ENCODE measurements around the gene SOCS1.

Gene SOCS1

DNA sequence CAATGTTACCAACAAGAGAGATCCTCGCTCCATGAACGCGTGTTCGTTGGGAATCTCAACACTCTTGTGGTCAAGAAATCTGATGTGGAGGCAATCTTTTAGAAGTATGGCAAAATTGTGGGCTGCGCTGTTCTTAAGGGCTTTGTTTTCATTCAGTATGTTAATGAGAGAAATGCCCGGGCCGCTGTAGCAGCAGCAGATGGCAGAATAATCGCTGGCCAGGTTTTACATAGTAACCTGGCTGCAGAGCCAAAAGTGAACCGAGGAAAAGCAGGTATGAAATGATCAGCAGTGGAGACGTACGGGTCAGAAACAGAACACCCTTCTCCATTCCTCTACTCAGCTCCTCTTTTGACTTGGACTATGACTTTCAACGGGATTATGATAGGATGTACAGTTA, 13.3 kb downstream of the SOCS1 start:
- no peak for DNase-seq

- DNase-seq: no peak
These were observed 14.4 kb downstream of the SOCS1 start for GRCh38 chr16:11241480-11242204.

DNA sequence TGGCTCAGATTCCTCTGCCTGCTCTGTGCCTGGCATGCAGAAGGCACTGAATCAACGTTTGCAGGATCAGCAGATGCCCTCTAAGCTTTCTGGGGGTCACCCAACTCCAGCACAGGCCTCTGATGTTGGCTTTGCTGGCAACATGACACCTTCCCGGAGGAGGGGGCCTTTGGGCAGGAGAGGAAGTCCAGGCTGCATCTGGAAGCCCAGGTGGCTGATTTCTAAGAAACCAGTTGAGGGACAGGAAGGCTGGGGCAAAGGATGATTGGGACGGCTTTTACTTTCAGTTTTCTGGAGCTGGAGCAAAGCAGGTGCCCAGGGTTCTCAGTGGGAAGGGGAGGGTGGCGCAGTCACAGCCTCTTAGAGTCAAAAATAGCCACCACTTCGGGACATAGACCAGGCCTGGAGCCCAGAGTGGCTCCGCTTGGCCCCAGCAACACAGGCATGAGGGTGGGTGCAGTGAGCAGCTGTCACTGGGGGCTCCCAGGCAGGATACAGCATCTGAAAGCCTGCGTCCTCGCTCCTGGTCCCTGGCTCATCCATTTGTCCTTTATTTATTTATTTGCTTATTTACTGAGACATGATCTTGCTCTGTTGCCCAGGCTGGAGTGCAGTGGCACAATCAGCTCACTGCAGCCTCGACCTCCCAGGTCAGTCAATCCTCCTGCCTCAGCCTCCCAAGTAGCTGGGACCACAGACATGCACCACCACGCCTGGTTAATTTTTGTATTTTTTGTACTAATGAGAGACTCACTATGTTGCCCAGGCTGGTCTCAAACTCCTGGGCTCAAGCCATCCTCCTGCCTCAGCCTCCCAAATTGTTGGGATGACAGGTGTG, 15.1 kb downstream of the SOCS1 start:
- no peak for DNase-seq

DNA sequence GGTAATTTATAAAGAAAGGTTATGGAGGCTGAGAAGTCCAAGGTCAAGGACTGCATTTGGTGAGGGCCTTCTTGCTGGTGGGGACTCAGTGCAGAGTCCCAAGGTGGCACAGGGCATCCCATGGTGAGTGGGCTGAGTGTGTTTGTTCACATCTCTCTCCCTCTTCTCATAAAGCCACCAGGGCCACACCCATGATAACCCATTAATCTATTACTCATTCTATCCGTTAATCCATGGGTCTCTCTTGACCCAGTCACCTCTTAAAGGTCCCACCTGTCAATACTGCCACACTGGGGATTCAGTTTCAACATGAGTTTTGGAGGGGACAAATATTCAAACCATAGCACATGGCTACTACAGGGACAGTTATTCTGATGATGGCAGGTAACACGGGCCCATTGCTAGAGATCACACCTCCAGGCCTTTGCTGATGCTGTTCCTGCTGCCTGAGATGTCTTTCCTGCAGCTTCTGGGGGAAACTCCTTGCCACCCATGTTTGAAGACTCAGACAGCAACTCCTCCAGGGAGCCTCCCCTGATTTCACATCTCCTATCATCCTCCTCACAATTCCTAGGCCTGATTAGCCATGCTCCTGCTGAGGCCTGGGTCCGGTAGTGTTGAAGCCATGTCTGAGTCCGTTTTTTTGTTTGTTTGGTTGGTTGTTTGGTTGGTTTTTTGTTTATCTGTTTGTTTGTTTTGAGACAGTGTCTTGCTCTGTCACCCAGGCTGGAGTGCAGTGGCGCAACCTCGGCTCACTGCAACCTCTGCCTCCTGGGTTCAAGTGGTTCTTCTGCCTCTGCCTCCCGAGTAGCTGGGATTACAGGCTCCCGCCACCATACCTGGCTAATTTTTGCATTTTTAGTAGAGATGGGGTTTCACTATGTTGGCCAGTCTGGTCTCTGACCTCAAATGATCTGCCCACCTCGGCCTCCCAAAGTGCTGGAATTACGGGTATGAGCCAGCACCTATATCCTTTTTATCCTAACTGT, 16.1 kb downstream of the SOCS1 start:
- DNase-seq: no peak

- DNase-seq: no peak
These were observed 17.5 kb downstream of the SOCS1 start for GRCh38 chr16:11238272-11239202.

- DNase-seq: no peak
These were observed 19.3 kb downstream of the SOCS1 start for GRCh38 chr16:11236461-11237254.

DNA sequence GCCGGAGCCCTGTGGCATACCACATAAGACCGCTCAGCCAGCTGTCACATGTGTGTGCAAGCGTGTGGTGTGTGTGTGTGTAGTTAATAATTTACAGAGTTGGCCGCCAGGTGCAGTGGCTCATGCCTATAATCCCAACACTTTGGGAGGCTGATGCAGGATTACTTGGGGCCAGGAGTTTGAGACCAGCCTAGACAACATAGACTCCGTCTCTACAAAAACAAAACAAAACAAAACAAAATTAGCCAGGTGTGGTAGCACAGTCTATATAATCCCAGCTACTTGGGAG, 20.4 kb downstream of the SOCS1 start:
- no peak for DNase-seq

GRCh38 chr16:11234884-11235702, 20.9 kb downstream of the SOCS1 start:
- no peak for DNase-seq

DNA sequence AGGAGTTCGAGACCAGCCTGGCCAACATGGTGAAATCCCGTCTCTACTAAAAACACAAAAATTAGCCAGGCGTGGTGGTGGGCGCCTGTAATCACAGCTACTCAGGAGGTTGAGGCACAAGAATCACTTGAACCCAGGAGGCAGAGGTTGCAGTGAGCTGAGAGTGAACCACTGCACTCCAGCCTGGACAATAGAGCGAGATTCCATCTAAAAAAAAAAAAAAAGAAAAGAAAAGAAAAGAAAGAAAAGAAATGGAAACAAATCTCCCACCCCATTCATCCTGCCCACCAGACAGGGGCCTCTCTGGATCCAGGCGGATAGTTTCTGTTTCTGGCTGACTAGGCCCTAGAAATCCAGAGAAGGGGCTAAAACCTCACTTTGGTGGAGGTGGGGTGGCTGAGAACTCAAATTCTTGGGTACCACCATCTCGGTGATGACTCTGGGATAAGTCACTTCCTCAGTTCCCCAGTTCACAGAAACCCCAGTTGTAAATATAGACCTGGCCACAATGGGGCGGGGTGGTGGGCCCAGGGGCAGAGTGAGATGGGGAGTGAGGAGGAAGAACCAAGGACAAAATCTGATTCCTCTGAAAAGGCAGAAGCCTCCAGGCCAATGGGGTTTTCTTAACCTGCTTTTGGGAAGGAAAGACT, 22.2 kb downstream of the SOCS1 start:
- DNase-seq: peak; percentile 47

GRCh38 chr16:11232852-11233726, 22.9 kb downstream of the SOCS1 start:
- peak; percentile 88 for DNase-seq

DNA sequence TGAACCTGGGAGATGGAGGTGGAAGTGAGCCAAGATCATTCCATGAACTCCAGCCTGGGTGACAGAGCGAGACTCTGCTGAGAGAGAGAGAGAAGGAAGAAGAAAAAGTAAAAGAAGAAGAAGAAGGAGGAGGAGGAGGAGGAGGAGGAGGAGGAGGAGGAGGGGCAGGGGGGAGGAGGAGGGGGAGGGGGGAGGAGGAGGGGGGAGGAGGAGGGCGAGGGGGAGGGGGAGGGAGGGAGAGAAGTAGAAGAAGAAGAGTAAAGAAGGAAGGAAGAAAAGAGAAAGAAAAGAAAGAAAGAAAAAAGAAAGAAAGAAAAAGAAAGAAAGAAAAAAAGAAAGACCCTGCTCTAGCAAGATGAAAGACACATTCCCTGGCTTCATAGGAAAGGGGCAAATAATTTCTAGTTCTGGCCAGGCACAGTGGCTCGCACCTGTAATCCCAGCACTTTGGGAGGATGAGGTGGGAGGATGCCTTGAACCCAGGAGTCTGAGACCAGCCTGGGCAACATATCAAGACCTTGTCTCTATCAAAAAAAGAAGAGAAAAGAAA, 23.6 kb downstream of the SOCS1 start:
- no peak for DNase-seq

DNA sequence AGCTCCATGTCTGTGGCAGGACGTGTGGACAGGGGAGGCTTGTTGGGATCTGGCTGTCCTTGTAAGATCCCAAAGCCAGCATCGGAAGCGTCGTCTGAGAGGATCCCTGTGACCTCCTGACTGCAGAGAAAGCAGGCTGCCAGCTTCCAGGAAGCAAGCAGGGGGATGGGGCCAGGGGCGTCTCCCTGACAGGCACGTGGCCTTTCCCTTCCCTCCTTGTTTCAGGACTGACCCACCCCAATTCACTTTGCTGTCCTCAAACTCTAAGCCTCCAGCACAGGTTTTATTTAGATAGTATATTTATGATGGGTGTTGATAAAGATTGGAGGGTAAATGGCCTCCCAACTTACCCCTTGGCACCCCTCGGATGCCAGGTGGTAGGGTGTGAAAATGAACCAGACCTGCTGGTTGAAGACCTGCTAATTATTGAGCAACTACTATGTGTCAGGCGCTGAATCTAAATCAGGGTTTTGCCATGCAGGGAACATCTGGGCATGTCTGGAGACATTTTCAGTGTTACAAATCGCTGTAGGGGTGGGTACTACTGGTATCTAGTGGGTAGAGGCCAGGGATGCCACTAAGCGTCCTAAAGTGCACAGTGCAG, 24.5 kb downstream of the SOCS1 start:
- no peak for DNase-seq

DNA sequence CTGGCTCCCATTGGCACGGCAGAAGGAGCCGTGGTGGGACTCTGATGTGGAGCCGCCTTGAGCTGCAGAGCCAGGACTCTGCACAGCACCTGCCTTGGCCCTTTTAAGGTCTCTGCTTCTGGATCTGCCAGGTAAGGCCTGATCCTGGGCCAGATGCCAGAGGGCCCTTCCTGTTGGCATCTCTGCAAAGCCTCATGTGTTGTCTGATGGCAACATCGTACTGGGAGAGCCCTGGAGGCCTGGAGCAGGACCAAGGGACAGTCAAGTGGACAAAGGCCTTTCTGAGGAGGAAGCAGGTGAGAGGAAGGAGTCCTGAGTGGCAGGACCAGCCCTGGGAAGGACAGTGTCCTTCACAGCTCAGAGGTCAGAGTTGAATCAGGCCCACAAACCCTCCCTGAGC, 26.1 kb downstream of the SOCS1 start:
- DNase-seq: no peak

GRCh38 chr16:11229432-11229831, 26.6 kb downstream of the SOCS1 start:
- DNase-seq: no peak

- DNase-seq: no peak
These were observed 30.1 kb downstream of the SOCS1 start for GRCh38 chr16:11225677-11226549.

DNA sequence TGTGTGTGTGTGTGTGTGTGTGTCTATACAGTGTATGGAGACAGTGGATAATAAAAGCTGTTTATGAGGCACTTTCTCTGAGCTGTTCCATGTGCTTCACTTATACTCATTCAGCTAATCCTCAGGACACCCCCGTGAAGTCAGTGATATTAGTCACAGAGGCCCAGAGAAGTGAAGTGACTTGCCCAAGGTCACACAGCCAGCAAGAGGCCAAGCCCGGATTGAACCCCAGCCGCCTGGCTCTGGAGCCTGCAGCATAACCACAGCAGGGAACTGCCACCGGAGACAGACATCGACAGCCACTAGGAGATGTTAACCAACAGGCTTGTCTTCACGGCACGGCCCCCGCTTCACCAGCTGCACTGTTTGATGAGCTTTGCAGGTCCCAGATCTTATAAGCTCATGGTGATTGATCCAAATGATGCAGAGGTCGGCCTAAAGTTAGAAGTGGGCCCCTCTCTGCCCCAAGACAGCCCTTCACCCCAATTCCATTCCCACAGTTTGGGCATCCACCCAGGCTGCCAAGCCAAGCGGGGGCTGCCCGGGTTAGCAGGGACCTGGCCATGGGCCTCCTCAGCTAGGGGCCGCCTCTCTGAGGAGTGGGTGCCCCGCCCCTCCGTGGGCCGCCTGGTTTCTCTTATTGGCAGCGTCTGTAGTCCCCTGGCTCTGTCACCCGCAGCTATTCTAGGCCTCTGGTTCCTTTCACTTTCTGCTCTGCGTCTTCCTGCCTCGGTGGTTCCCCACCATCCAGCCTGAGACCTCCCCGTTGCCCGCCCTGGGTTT, 30.9 kb downstream of the SOCS1 start:
- peak; percentile 54 for DNase-seq
